Activated CD4-positive, alpha-beta memory T cell treated with anti-CD3 and anti-CD28 coated beads, Interleukin-2, amount 10 ng/mL, durations not matched to agents 7 days and 5 days (primary cell): ENCODE measurements around the gene GNPTG. TPM values are rescaled to one million over a fixed set of nuclear protein-coding genes. Genes with fewer than 3 reads are reported as not detected.

Source experiments
- CTCF ChIA-PET: fragments of 350-600 bp; sonication (Branson Sonifier 250); formaldehyde crosslinking; loops from one replicate; lab custom pipeline; 2021; ENCODE audit warnings: antibody characterized with exemption, inconsistent platforms; lab: Charles Lee
- POLR2A ChIA-PET: fragments of 350-600 bp; sonication (Branson Sonifier 250); formaldehyde crosslinking; loops from one replicate; lab custom pipeline; 2021; ENCODE audit warnings: antibody characterized with exemption; lab: Charles Lee
- DNase-seq: peaks from one replicate; pipeline ENCODE4 v3.0.0-alpha.2; 2020
- H3K27ac Mint-ChIP-seq: one replicate; pipeline ENCODE4 v1.8.0; 2021; ENCODE audit warnings: mild to moderate bottlenecking, mixed read lengths
- H3K27me3 Mint-ChIP-seq: one replicate; pipeline ENCODE4 v1.8.0; 2021; ENCODE audit warnings: mixed read lengths
- H3K36me3 Mint-ChIP-seq: one replicate; pipeline ENCODE4 v1.8.0; 2021; ENCODE audit warnings: low read depth, mixed read lengths
- H3K4me1 Mint-ChIP-seq: one replicate; pipeline ENCODE4 v1.8.0; 2021; ENCODE audit warnings: mixed read lengths
- H3K4me3 Mint-ChIP-seq: one replicate; pipeline ENCODE4 v1.8.0; 2021; ENCODE audit warnings: mild to moderate bottlenecking, mixed read lengths
- H3K9me3 Mint-ChIP-seq: one replicate; pipeline ENCODE4 v1.8.0; 2021; ENCODE audit warnings: mixed read lengths
- total RNA-seq, 2 experiments: library from RNA; stranded (reverse); gene quantifications; one replicate each; pipeline ENCODE4 v1.2.3, GENCODE V29; 2021

The GNPTG gene
- total RNA-seq, 2 experiments from 2014 or later, result 32.5 to 33.4 TPM

GRCh38 chr16:1331712-1332617, 19.8 kb upstream of the GNPTG start:
- H3K27me3 Mint-ChIP-seq, result peaks cover 35% of the 10 kb centered on the region
- no peaks in the 10 kb centered on the region for H3K9me3 Mint-ChIP-seq
- no peak overlapping the region for H3K27ac Mint-ChIP-seq
- POLR2A ChIA-PET, result interaction anchor here (1.0 to 2.8 kb wide), 4 partner anchors 11 to 440 kb away, joined by 3 to 13 read pairs (median 4); partner anchors contain the start of gene UBE2I
- DNase-seq, result peak; percentile 75
- H3K4me3 Mint-ChIP-seq, result peak overlapping the region; percentile 35
- H3K4me1 Mint-ChIP-seq, result peaks cover 17% of the 10 kb centered on the region
- no peaks in the 10 kb centered on the region for H3K36me3 Mint-ChIP-seq
- CTCF ChIA-PET, result interaction anchor here (1.1 to 1.3 kb wide), 3 partner anchors 10 to 32 kb away, joined by 3 to 6 read pairs (median 5); no protein-coding TSS in a partner anchor

- no peaks in the 10 kb centered on the region for H3K36me3 Mint-ChIP-seq
- CTCF ChIA-PET, result interaction anchor here (1.1 to 1.3 kb wide), 3 partner anchors 10 to 31 kb away, joined by 3 to 6 read pairs (median 5); no protein-coding TSS in a partner anchor
- H3K27me3 Mint-ChIP-seq, result peaks cover 35% of the 10 kb centered on the region
- POLR2A ChIA-PET, result interaction anchor here (1.0 to 1.3 kb wide), 3 partner anchors 10 to 439 kb away, joined by 3 to 5 read pairs (median 3); partner anchors contain the start of gene UBE2I
- no peak for DNase-seq
- H3K27ac Mint-ChIP-seq, result no peak overlapping the region
- peaks cover 17% of the 10 kb centered on the region for H3K4me1 Mint-ChIP-seq
- no peaks in the 10 kb centered on the region for H3K9me3 Mint-ChIP-seq
- H3K4me3 Mint-ChIP-seq, result peak overlapping the region; percentile 46
Measured at GRCh38 chr16:1332618-1333148, 19.0 kb upstream of the GNPTG start.

GRCh38 chr16:1333149-1333812, 18.4 kb upstream of the GNPTG start, which contains the start of gene BAIAP3:
BAIAP3 (plus strand) TSS chr16:1333645; CDS start chr16:1338550, 4,905 bp downstream.
- Mint-ChIP-seq H3K9me3 (no peaks in the 10 kb centered on the region), H3K27me3 (peaks cover 35% of the 10 kb centered on the region), H3K4me3 (peak within 1 kb of the TSS; percentile 46), H3K36me3 (no peaks in the 10 kb centered on the region), H3K4me1 (peaks cover 17% of the 10 kb centered on the region), H3K27ac (no peak within 1 kb of the TSS)
- peak; percentile 70 for DNase-seq
- ChIA-PET POLR2A (no interaction called here), CTCF (no interaction called here)

- Mint-ChIP-seq H3K27me3 (peaks cover 35% of the 10 kb centered on the region), H3K9me3 (no peaks in the 10 kb centered on the region), H3K27ac (no peak overlapping the region), H3K36me3 (no peaks in the 10 kb centered on the region), H3K4me3 (no peak overlapping the region), H3K4me1 (peaks cover 17% of the 10 kb centered on the region)
- ChIA-PET POLR2A (interaction anchor here (1.4 kb wide), 1 partner anchor 12 kb away, joined by 5 read pairs; no protein-coding TSS in a partner anchor), CTCF (no interaction called here)
- no peak for DNase-seq
Measured at GRCh38 chr16:1333854-1334700, 17.7 kb upstream of the GNPTG start.

GRCh38 chr16:1334739-1335138, 17.0 kb upstream of the GNPTG start:
- ChIA-PET POLR2A (interaction anchor here (1.4 kb wide), 1 partner anchor 12 kb away, joined by 5 read pairs; no protein-coding TSS in a partner anchor), CTCF (no interaction called here)
- H3K27ac Mint-ChIP-seq, result no peak overlapping the region
- no peaks in the 10 kb centered on the region for H3K9me3 Mint-ChIP-seq
- H3K27me3 Mint-ChIP-seq, result peaks cover 35% of the 10 kb centered on the region
- DNase-seq, result no peak
- H3K4me3 Mint-ChIP-seq, result no peak overlapping the region
- H3K36me3 Mint-ChIP-seq, result no peaks in the 10 kb centered on the region
- peaks cover 17% of the 10 kb centered on the region for H3K4me1 Mint-ChIP-seq

- Mint-ChIP-seq H3K9me3 (no peaks in the 10 kb centered on the region), H3K27me3 (peaks cover 35% of the 10 kb centered on the region), H3K27ac (no peak overlapping the region), H3K4me1 (peaks cover 17% of the 10 kb centered on the region), H3K36me3 (no peaks in the 10 kb centered on the region), H3K4me3 (no peak overlapping the region)
- CTCF ChIA-PET, result no interaction called here
- no peak for DNase-seq
- POLR2A ChIA-PET, result interaction anchor here (1.1 to 1.4 kb wide), 2 partner anchors 11 to 26 kb away, joined by 5 read pairs; partner anchors contain the start of gene UBE2I
Measured at GRCh38 chr16:1335211-1335971, 16.3 kb upstream of the GNPTG start.

GRCh38 chr16:1335996-1336395, 15.7 kb upstream of the GNPTG start:
- H3K9me3 Mint-ChIP-seq, result no peaks in the 10 kb centered on the region
- ChIA-PET CTCF (no interaction called here), POLR2A (interaction anchor here (1.1 to 1.4 kb wide), 2 partner anchors 10 to 27 kb away, joined by 5 read pairs; partner anchors contain the start of gene UBE2I)
- no peaks in the 10 kb centered on the region for H3K36me3 Mint-ChIP-seq
- no peak overlapping the region for H3K27ac Mint-ChIP-seq
- no peak overlapping the region for H3K4me3 Mint-ChIP-seq
- peaks cover 17% of the 10 kb centered on the region for H3K4me1 Mint-ChIP-seq
- DNase-seq, result no peak
- peaks cover 35% of the 10 kb centered on the region for H3K27me3 Mint-ChIP-seq

GRCh38 chr16:1336619-1337018, 15.1 kb upstream of the GNPTG start:
- ChIA-PET CTCF (no interaction called here), POLR2A (no interaction called here)
- H3K27me3 Mint-ChIP-seq, result peaks cover 32% of the 10 kb centered on the region
- H3K27ac Mint-ChIP-seq, result no peak overlapping the region
- DNase-seq, result no peak
- no peak overlapping the region for H3K4me3 Mint-ChIP-seq
- no peaks in the 10 kb centered on the region for H3K36me3 Mint-ChIP-seq
- H3K4me1 Mint-ChIP-seq, result peaks cover 12% of the 10 kb centered on the region
- no peaks in the 10 kb centered on the region for H3K9me3 Mint-ChIP-seq

GRCh38 chr16:1337486-1337885, 14.2 kb upstream of the GNPTG start:
- Mint-ChIP-seq H3K4me1 (peaks cover 7% of the 10 kb centered on the region), H3K36me3 (no peaks in the 10 kb centered on the region), H3K27ac (no peak overlapping the region), H3K27me3 (peaks cover 24% of the 10 kb centered on the region), H3K9me3 (no peaks in the 10 kb centered on the region), H3K4me3 (no peak overlapping the region)
- POLR2A ChIA-PET, result no interaction called here
- CTCF ChIA-PET, result no interaction called here
- DNase-seq, result no peak

GRCh38 chr16:1338119-1338730, 13.5 kb upstream of the GNPTG start:
- Mint-ChIP-seq H3K36me3 (no peaks in the 10 kb centered on the region), H3K4me1 (peaks cover 11% of the 10 kb centered on the region), H3K9me3 (no peaks in the 10 kb centered on the region), H3K27ac (no peak overlapping the region), H3K27me3 (peaks cover 21% of the 10 kb centered on the region), H3K4me3 (no peak overlapping the region)
- POLR2A ChIA-PET, result no interaction called here
- DNase-seq, result no peak
- CTCF ChIA-PET, result no interaction called here
